GM06990 (cell line): ENCODE data around the gene CCNB1IP1.

Experiments used
- DNase-seq: peaks from one replicate; pipeline ENCODE4 v3.0.0-alpha.2; 2011; ENCODE audit not compliant: insufficient read length; ENCODE audit errors: extremely low read depth
- H3K27me3 ChIP-seq: replicated peaks from 2 replicates; pipeline ENCODE4 v1.6.0; 2011; ENCODE audit warnings: low read length; ENCODE audit not compliant: control insufficient read depth, insufficient read depth
- H3K36me3 ChIP-seq: 2 replicates; pipeline ENCODE4 v1.5.1; 2011; ENCODE audit warnings: low read length; ENCODE audit not compliant: control insufficient read depth, insufficient read depth
- H3K4me3 ChIP-seq: replicated peaks from 2 replicates; pipeline ENCODE4 v1.5.1; 2011; ENCODE audit warnings: low read depth, mild to moderate bottlenecking, control low read depth, low read length
- TF ChIP-seq, protein P1 (sequence below): IDR thresholded peaks from 2 replicates; pipeline ENCODE4 v1.5.1; 2011; ENCODE audit warnings: low read length, control low read depth, mild to moderate bottlenecking, inconsistent platforms; ENCODE audit not compliant: insufficient read depth, poor library complexity, severe bottlenecking

CCNB1IP1 gene

DNA sequence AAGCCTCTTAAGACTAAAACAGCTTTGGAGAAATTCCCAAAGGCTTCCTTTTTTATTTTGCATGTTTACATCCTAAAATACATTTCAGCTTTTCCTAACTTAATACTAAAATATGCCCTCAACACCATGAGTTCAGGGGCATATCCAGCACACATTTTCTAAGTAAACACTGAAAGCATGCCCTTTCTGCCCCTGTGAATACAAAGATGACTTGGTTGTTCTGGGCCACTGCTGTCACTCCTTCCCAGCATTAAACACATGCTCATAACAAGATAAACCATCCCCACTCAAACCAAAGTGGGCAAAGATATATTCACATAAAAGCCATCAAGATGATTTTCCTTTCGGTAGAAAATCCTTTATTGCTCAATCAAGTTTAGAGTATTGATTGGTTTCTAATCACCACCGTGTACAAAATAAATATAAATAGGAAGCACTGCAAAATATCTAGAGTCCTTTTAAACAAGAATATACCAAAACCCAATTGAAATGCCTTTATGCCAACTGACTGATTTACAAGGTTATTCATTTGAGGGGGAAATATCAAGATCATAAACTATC lies 1.9 kb downstream of the CCNB1IP1 start:
- TF ChIP-seq, protein P1, sequence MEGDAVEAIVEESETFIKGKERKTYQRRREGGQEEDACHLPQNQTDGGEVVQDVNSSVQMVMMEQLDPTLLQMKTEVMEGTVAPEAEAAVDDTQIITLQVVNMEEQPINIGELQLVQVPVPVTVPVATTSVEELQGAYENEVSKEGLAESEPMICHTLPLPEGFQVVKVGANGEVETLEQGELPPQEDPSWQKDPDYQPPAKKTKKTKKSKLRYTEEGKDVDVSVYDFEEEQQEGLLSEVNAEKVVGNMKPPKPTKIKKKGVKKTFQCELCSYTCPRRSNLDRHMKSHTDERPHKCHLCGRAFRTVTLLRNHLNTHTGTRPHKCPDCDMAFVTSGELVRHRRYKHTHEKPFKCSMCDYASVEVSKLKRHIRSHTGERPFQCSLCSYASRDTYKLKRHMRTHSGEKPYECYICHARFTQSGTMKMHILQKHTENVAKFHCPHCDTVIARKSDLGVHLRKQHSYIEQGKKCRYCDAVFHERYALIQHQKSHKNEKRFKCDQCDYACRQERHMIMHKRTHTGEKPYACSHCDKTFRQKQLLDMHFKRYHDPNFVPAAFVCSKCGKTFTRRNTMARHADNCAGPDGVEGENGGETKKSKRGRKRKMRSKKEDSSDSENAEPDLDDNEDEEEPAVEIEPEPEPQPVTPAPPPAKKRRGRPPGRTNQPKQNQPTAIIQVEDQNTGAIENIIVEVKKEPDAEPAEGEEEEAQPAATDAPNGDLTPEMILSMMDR, result no peak
- H3K36me3 ChIP-seq, result peaks cover 5% of the 10 kb centered on the region
- no peak for DNase-seq
- H3K4me3 ChIP-seq, result peak overlapping the region; percentile 13
- no peaks in the 10 kb centered on the region for H3K27me3 ChIP-seq

DNA sequence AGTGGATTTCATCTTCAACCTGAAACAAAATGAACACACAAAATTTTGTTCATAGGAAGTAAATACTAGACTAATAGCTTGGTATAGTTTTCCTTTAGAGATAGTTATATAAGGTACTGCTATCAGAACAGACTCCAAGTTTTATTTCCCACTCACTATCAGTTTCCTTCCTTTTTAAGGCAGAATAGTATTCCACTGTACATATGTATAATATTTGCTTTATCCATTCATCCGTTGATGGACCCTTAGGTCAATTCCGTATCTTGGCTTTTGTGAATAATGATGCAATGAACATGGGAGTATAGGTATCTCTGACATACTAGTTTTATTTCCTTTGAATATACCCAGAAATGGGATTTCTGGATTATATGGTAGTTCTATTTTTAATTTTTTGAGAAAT lies 3.7 kb downstream of the CCNB1IP1 start:
- Histone ChIP-seq H3K36me3 (peaks cover 8% of the 10 kb centered on the region), H3K27me3 (no peaks in the 10 kb centered on the region), H3K4me3 (no peak overlapping the region)
- TF ChIP-seq, protein P1, result no peak
- DNase-seq, result no peak

- H3K27me3 ChIP-seq, result no peaks in the 10 kb centered on the region
- peaks cover 8% of the 10 kb centered on the region for H3K36me3 ChIP-seq
- no peak overlapping the region for H3K4me3 ChIP-seq
- TF ChIP-seq, protein P1, result no peak
- DNase-seq, result no peak
Observed at GRCh38 chr14:20328705-20329104, 4.4 kb downstream of the CCNB1IP1 start.

- DNase-seq, result no peak
- no peak overlapping the region for H3K4me3 ChIP-seq
- TF ChIP-seq, protein P1, result peak; percentile 53
- peaks cover 8% of the 10 kb centered on the region for H3K36me3 ChIP-seq
- no peaks in the 10 kb centered on the region for H3K27me3 ChIP-seq
Observed at GRCh38 chr14:20327005-20327869, 5.8 kb downstream of the CCNB1IP1 start.

DNA sequence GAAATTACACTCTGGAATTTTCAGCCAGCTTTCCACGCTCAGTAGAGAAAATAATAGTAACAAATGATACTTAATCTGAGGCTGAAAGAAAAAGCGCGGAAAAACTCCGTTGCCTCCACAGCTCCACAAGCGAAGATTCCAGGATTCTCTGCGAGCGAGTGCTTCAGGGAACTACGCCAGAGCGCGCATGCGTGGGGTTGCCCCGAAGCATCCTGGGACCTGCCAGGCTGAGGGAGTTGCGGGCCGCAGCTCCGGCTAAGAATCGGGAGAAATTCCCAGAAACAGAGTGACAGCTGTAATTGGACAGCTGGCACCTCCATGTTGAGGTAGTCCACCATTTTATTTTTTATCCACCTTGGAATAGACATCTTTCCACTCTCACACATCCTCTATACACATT lies 15.4 kb downstream of the CCNB1IP1 start:
- H3K27me3 ChIP-seq, result no peaks in the 10 kb centered on the region
- peaks cover 6% of the 10 kb centered on the region for H3K36me3 ChIP-seq
- no peak overlapping the region for H3K4me3 ChIP-seq
- no peak for DNase-seq
- TF ChIP-seq, protein P1, result no peak
